Measurements from ENCODE around the gene KCNAB1.

DNA sequence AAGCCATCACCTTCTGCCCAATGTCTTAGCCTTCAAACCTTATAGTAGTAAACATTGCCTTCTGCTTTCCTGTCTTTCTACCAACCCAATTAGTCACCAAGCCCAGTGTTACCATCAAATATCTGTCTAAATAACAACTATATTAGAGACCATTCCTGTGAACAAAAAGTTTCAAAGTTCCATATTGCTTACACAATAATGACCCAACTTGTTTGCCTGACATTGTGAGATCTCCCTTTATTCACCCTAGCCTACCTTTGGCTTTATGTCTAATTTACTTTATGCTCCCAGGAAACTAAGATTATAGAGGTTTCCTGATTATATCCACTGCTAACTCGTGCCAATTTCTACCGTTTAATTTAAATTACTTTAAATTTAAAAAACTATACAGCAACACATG is 26.0 kb upstream of the KCNAB1 start:
- TF ChIP-seq POLR2A (IDR thresholded peaks at IDR 0.05): no peak
- no peak for TF ChIP-seq POLR2AphosphoS5 (IDR thresholded peaks at IDR 0.05)

All from breast epithelium (tissue), 3 donors.